ENCODE measurements around the gene C4BPA.

C4BPA gene

DNA sequence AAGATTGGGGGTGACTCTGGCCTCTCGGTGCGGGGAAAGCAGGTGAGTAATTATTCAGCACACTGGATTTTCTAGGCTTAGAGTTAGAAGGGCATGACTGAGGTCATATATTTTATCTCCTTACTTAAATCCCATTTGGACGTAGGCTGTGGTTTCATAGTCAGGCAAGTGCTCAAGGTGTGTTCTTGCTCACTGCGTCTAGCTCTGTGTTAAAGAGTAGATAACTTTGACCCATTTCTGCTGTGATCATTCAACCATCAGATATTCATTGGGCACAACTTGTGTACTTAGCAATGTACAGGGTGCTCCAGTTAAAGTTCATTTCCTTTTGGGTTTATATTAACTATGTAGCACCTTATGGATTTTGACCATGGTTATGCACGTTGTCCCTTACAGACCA lies 36.4 kb upstream of the C4BPA start:
- no peaks in the 10 kb centered on the region for H3K4me1 ChIP-seq (ENCODE audit: control insufficient read depth, insufficient read depth, low read length)
- no peak overlapping the region for H3K4me3 ChIP-seq (ENCODE audit: low read depth, low read length)
- H3K9ac ChIP-seq (ENCODE audit: low read depth, low read length) = no peak overlapping the region
- H3K27me3 ChIP-seq (ENCODE audit: control insufficient read depth, insufficient read depth, low read length) = no peaks in the 10 kb centered on the region
- H3K9me3 ChIP-seq (ENCODE audit: control insufficient read depth, insufficient read depth, low read length) = no peaks in the 10 kb centered on the region
- H3K36me3 ChIP-seq (ENCODE audit: control insufficient read depth, insufficient read depth, low read length) = peaks cover 11% of the 10 kb centered on the region

DNA sequence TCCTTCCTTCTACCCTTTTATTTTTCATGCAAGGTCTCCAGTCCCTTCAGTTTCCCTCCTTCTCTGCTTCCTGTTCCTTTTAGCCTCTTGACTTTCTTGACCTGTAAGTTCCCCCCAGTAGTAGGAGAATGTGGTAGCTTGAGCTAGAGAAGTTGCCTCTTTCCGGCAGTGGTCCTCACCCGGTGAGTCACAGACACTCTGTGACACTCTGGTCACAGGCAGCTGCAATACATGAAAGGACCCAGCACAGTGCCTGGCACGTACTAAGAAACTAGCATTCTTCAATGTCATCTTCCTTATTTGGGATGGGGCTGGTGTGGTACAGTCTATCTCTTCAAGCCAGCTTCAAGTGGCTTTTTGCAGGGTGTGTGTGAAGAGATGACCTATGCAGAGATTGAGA lies 35.0 kb upstream of the C4BPA start:
- H3K36me3 ChIP-seq (ENCODE audit: control insufficient read depth, insufficient read depth, low read length) = peaks cover 11% of the 10 kb centered on the region
- H3K9ac ChIP-seq (ENCODE audit: low read depth, low read length) = no peak overlapping the region
- no peaks in the 10 kb centered on the region for H3K4me1 ChIP-seq (ENCODE audit: control insufficient read depth, insufficient read depth, low read length)
- no peaks in the 10 kb centered on the region for H3K9me3 ChIP-seq (ENCODE audit: control insufficient read depth, insufficient read depth, low read length)
- no peaks in the 10 kb centered on the region for H3K27me3 ChIP-seq (ENCODE audit: control insufficient read depth, insufficient read depth, low read length)
- no peak overlapping the region for H3K4me3 ChIP-seq (ENCODE audit: low read depth, low read length)

DNA sequence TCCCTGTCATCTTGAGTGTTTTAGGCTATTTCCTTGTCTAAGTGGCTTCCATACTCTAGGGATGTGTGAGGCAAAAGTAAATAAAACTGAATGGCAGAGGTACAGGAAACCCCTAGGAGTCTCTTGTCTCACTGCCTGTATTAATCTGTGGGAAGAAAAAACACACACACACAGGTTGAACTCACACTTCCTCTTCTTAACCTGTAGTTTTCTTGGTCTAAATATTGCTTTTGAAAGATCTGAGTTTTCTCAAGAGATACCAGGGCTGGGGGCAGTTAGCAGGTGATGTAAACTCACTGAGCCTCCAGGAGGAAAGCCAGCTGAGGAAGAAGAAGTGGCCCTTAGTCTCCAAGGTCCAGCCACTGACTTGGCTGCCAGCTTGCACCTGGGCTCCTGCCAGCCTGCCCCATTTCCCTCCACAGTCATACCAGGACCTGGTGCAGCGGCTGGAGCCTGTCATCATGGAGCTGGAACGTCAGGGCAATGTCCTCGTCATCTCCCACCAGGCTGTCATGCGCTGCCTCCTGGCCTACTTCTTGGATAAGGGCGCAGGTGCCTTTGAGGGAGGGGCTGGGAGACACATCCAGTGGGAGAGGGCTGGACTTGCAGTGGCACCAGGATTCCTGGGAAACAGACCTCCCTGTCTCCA lies 34.1 kb upstream of the C4BPA start:
- no peaks in the 10 kb centered on the region for H3K4me1 ChIP-seq (ENCODE audit: control insufficient read depth, insufficient read depth, low read length)
- H3K27me3 ChIP-seq (ENCODE audit: control insufficient read depth, insufficient read depth, low read length) = no peaks in the 10 kb centered on the region
- H3K9me3 ChIP-seq (ENCODE audit: control insufficient read depth, insufficient read depth, low read length) = no peaks in the 10 kb centered on the region
- peaks cover 11% of the 10 kb centered on the region for H3K36me3 ChIP-seq (ENCODE audit: control insufficient read depth, insufficient read depth, low read length)
- no peak overlapping the region for H3K4me3 ChIP-seq (ENCODE audit: low read depth, low read length)
- no peak overlapping the region for H3K9ac ChIP-seq (ENCODE audit: low read depth, low read length)

DNA sequence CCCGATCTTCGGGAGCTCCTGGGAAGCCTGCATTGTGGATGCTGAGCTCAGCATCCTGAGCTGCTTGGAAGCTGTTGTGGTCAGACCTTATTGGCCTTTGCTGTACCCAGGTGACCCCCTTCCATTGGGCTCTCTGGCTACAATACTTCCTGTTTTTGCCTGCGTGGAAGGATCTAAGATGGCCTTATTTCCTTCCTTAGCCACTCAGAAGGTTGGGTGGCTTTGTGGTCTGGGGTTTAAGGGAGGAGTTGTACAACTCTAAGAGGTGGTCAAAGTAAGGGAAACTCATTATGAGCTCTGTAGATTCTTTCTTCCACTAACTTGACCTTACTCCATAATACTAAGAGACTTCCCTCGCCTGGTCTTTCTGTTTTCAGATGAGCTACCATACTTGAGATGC lies 33.2 kb upstream of the C4BPA start:
- no peaks in the 10 kb centered on the region for H3K9me3 ChIP-seq (ENCODE audit: control insufficient read depth, insufficient read depth, low read length)
- H3K36me3 ChIP-seq (ENCODE audit: control insufficient read depth, insufficient read depth, low read length) = peaks cover 11% of the 10 kb centered on the region
- no peak overlapping the region for H3K9ac ChIP-seq (ENCODE audit: low read depth, low read length)
- no peaks in the 10 kb centered on the region for H3K4me1 ChIP-seq (ENCODE audit: control insufficient read depth, insufficient read depth, low read length)
- no peak overlapping the region for H3K4me3 ChIP-seq (ENCODE audit: low read depth, low read length)
- no peaks in the 10 kb centered on the region for H3K27me3 ChIP-seq (ENCODE audit: control insufficient read depth, insufficient read depth, low read length)

DNA sequence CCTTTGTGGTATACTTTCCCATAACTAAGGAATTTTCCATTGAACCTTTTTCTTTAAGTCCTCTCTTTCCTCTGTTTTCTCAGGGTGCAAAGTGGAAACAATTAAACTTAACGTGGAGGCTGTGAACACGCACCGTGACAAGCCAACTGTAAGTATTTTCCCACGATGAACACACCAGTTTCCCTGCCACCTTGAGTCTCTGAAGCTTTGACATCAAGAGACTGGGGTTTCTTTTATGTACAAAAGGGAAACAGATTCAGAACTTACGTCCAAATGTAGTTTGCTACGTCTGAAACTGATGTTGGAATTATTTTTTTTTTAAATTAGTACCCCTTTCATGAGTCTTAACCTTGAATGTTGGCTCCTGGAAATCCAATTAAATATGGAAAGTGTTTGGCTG lies 32.6 kb upstream of the C4BPA start:
- H3K27me3 ChIP-seq (ENCODE audit: control insufficient read depth, insufficient read depth, low read length) = no peaks in the 10 kb centered on the region
- no peak overlapping the region for H3K4me3 ChIP-seq (ENCODE audit: low read depth, low read length)
- peaks cover 11% of the 10 kb centered on the region for H3K36me3 ChIP-seq (ENCODE audit: control insufficient read depth, insufficient read depth, low read length)
- no peak overlapping the region for H3K9ac ChIP-seq (ENCODE audit: low read depth, low read length)
- H3K9me3 ChIP-seq (ENCODE audit: control insufficient read depth, insufficient read depth, low read length) = no peaks in the 10 kb centered on the region
- no peaks in the 10 kb centered on the region for H3K4me1 ChIP-seq (ENCODE audit: control insufficient read depth, insufficient read depth, low read length)

DNA sequence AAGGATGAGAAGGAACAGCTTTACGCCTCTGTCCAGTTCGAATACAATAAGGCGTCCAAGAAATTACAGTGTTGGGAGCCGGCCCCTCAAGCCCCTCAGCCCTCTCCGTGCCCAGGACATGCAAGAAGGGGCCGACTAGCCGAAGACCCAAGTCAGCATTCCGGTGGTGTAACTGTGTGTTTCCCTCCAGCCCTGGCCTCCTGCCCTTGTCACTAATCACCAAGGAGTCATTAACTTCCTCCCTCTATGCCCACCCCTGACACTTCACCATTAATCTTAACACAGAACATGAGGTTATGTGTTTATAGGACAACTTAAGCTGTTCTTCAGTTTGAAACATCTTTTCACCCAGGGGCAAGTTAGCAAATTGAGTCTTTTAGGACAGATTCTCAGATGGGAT lies 31.8 kb upstream of the C4BPA start:
- no peak overlapping the region for H3K9ac ChIP-seq (ENCODE audit: low read depth, low read length)
- no peaks in the 10 kb centered on the region for H3K27me3 ChIP-seq (ENCODE audit: control insufficient read depth, insufficient read depth, low read length)
- H3K9me3 ChIP-seq (ENCODE audit: control insufficient read depth, insufficient read depth, low read length) = no peaks in the 10 kb centered on the region
- H3K36me3 ChIP-seq (ENCODE audit: control insufficient read depth, insufficient read depth, low read length) = peaks cover 11% of the 10 kb centered on the region
- no peak overlapping the region for H3K4me3 ChIP-seq (ENCODE audit: low read depth, low read length)
- no peaks in the 10 kb centered on the region for H3K4me1 ChIP-seq (ENCODE audit: control insufficient read depth, insufficient read depth, low read length)

DNA sequence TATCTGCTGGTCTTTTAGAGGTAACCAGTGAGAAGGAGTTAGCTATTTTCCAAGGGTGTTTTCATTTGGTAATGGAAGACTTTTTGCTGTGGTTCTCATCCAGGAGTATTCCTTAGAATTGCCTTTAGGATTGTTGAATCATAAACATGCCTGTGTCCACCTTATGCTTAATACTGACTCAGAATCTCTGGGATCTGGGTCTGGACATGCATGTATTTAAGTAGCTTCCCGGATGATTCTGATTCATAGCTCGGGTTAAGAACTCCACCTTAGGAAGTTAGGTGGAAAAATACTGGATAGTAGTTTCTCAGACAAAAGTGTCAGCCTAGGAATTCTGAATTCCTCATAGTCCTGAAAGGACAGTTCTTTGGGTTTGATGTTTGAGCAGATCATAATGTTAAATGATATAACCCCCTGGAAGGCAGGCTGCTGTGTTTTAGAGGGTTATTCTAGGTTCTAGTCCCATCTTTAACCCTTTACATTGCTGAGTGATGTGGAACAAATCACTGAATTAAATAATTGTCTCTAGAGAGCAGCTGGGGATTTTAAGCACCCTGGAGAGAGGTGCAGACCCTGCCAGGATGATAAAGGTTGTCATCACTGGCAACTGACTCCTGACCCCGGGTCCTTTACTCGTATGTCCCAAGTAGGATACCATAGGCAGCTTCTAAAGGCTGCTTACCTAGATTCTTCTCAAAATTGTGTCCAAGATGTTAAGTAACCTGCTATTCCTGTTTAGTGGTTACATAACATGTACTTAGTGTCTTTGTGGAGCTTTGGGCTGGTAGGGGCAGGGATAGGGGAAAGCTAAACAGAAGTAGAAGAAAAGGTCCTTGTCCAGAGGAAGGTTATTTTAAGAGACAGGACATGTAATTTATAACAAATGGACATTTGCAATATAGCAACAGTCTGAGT lies 29.9 kb upstream of the C4BPA start:
- no peaks in the 10 kb centered on the region for H3K27me3 ChIP-seq (ENCODE audit: control insufficient read depth, insufficient read depth, low read length)
- no peaks in the 10 kb centered on the region for H3K4me1 ChIP-seq (ENCODE audit: control insufficient read depth, insufficient read depth, low read length)
- no peak overlapping the region for H3K9ac ChIP-seq (ENCODE audit: low read depth, low read length)
- no peaks in the 10 kb centered on the region for H3K9me3 ChIP-seq (ENCODE audit: control insufficient read depth, insufficient read depth, low read length)
- H3K4me3 ChIP-seq (ENCODE audit: low read depth, low read length) = no peak overlapping the region
- H3K36me3 ChIP-seq (ENCODE audit: control insufficient read depth, insufficient read depth, low read length) = peaks cover 7% of the 10 kb centered on the region

DNA sequence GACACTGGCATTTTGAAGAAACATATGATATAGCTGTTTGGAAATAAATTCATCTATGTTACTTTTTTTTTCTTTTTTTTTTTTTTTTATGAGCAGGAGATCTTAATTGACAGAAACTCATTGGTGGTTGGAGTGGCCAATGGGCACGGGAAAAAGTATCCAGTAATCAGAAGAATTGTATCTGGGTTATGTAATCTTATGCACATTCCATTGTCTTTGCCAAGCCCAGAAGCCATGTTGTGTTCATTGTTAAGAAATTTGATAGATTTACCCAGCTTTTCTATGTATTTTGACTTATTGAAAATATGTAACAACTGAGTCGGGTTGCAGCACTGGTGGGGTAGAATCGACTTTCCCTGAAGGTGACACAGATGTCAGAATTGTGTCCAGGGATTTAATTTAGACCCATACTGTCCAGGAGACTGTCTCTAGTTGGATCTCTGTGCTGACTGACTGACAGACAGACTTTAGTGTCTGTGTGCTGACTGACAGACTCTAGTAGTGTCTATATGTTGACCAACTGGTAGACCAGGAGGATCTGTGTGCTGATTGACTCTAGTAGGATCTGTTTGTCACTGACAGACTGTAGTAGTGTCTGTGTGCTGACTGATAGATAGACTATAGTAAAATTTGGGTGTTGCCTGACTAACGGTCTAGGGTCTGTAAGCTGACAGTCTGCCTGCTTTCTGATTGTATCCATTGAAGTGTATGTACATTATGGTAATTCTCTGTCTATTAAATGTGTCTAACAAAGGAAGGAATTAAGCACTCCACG lies 27.7 kb upstream of the C4BPA start:
- H3K27me3 ChIP-seq (ENCODE audit: control insufficient read depth, insufficient read depth, low read length) = no peaks in the 10 kb centered on the region
- H3K9me3 ChIP-seq (ENCODE audit: control insufficient read depth, insufficient read depth, low read length) = no peaks in the 10 kb centered on the region
- no peak overlapping the region for H3K9ac ChIP-seq (ENCODE audit: low read depth, low read length)
- no peak overlapping the region for H3K4me3 ChIP-seq (ENCODE audit: low read depth, low read length)
- H3K4me1 ChIP-seq (ENCODE audit: control insufficient read depth, insufficient read depth, low read length) = no peaks in the 10 kb centered on the region
- peaks cover 5% of the 10 kb centered on the region for H3K36me3 ChIP-seq (ENCODE audit: control insufficient read depth, insufficient read depth, low read length)

DNA sequence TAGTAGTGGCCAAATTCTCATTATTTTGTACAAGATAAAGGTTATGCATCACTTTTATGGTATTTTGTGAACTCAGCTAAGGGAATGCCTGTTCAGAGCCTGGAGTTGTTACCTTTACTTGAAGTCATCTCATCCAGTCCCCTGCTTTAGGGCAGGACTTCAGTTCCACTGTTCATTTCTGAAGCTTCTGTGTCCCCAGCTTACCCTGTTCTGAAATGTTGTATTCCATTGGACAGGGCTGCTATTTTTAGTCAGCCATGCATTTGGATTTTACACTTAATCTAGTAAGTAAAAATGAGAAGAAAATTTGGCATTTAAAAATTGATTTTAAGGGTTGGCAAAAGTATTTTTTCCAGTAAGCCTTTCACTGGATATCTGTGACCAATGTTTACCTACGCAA lies 27.0 kb upstream of the C4BPA start:
- no peak overlapping the region for H3K4me3 ChIP-seq (ENCODE audit: low read depth, low read length)
- peaks cover 5% of the 10 kb centered on the region for H3K36me3 ChIP-seq (ENCODE audit: control insufficient read depth, insufficient read depth, low read length)
- no peak overlapping the region for H3K9ac ChIP-seq (ENCODE audit: low read depth, low read length)
- H3K4me1 ChIP-seq (ENCODE audit: control insufficient read depth, insufficient read depth, low read length) = no peaks in the 10 kb centered on the region
- no peaks in the 10 kb centered on the region for H3K27me3 ChIP-seq (ENCODE audit: control insufficient read depth, insufficient read depth, low read length)
- H3K9me3 ChIP-seq (ENCODE audit: control insufficient read depth, insufficient read depth, low read length) = no peaks in the 10 kb centered on the region

DNA sequence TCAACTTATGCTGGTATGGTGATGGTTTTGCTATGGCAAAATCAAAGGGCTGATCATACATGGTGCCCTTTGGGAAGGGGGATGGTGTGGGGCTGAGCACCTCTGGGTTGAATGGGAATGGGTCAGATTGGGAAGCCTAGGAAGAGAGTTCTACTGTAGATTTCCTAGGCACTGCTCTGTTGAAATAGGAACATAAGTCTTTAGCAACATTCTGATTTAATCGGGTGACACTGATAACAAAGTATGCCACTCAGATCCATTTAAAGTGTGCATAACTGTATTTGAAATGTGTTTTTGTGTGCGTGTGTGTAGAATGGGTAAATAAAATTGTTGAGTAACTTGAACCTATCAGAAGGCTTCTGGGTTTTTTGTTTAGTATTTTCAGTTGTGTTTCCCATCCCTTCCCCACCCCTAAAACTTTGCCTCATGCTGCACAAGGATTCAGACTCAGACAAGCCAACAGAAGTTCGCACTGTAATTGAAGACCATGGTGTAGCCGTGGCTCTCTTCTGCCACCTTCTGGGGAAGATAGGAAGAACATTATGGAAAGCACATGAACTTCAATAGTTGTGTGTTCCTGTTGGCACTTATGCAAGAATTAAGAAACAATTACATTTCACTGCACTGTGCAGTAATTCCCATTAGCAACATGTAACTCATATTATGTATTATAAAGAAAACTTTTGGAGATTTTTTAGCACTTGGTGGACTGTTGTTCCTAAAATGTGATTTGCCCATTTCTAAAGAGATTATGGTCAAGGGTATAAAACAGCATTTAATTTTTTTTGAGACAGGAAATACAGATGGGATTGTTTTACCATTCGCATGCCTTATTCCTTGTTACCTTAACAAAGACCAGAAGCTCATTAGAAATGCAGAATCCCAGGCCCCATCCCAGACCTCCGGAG lies 26.3 kb upstream of the C4BPA start:
- no peaks in the 10 kb centered on the region for H3K27me3 ChIP-seq (ENCODE audit: control insufficient read depth, insufficient read depth, low read length)
- H3K4me3 ChIP-seq (ENCODE audit: low read depth, low read length) = no peak overlapping the region
- no peak overlapping the region for H3K9ac ChIP-seq (ENCODE audit: low read depth, low read length)
- no peaks in the 10 kb centered on the region for H3K36me3 ChIP-seq (ENCODE audit: control insufficient read depth, insufficient read depth, low read length)
- H3K4me1 ChIP-seq (ENCODE audit: control insufficient read depth, insufficient read depth, low read length) = no peaks in the 10 kb centered on the region
- H3K9me3 ChIP-seq (ENCODE audit: control insufficient read depth, insufficient read depth, low read length) = no peaks in the 10 kb centered on the region

DNA sequence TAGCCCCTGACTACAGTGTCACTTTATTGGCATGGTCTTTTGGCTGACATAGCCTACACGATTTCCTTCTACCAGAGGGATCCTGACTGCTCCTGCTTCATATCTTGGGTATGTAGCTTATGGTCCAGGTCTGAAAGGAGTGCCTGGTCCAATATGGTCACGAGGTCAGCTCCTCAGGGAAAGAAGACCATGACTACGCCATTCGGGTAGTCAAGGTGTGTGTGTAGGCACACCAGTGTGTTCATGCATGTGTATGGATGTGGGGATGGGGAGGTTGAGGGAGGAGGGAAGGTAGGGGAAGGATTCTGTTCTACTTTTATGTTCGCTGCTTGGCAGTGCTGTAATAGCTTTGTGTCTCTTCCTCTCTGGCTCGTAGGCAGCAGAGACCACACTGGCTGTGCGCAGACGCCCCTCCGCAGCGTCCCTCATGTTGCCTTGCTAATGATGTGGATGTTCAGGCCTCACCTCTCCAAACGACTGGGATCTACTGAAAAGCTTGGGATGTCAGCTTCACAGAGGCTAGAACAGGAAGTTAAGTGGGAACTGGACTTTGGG lies 25.4 kb upstream of the C4BPA start:
- H3K9me3 ChIP-seq (ENCODE audit: control insufficient read depth, insufficient read depth, low read length) = no peaks in the 10 kb centered on the region
- H3K27me3 ChIP-seq (ENCODE audit: control insufficient read depth, insufficient read depth, low read length) = no peaks in the 10 kb centered on the region
- H3K36me3 ChIP-seq (ENCODE audit: control insufficient read depth, insufficient read depth, low read length) = no peaks in the 10 kb centered on the region
- no peak overlapping the region for H3K4me3 ChIP-seq (ENCODE audit: low read depth, low read length)
- no peaks in the 10 kb centered on the region for H3K4me1 ChIP-seq (ENCODE audit: control insufficient read depth, insufficient read depth, low read length)
- no peak overlapping the region for H3K9ac ChIP-seq (ENCODE audit: low read depth, low read length)

All from iPS-15b (cell line).